ENCODE results near the gene ATP6V1A.
A peak's percentile ranks its signal among the peaks of the same experiment; 100 is the strongest.

ATP6V1A gene

DNA sequence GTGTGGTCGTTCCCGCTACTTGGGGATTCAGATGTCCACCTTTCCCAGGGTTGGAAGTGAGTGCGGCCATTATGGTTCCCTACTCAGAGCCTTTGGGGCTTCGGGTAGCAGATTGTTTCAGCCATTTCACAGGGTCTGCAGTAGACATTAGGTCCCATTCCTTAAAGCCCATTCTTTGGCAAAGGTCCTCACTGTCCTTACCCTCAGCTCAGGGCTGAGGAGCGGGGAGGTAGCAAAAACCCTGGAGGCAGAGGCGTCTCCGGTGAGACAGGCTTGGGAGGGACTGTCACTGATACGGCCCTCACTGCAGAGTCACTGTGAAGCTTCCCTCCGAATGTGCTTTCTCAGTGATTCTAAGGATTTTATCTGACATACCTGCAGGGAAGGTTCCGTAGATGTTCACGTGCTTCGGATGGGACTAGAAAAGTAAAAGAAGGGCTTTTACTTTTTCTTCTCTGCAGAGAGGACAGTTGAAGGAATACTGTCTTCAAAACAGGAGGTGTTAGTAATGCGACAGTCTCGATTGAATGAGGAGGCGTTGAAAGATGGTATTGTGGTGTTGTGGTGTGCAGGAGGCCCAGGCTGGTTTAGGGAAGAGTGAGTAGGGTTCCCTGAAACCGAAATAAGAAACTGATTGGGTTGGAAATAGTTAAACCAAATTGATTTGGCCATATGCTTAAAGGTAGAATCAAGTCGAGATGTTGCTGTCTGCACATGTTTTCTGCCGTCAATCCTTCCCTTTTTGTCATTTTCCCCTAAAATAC lies 630 bp downstream of the ATP6V1A start:
- TF ChIP-seq, protein P1, sequence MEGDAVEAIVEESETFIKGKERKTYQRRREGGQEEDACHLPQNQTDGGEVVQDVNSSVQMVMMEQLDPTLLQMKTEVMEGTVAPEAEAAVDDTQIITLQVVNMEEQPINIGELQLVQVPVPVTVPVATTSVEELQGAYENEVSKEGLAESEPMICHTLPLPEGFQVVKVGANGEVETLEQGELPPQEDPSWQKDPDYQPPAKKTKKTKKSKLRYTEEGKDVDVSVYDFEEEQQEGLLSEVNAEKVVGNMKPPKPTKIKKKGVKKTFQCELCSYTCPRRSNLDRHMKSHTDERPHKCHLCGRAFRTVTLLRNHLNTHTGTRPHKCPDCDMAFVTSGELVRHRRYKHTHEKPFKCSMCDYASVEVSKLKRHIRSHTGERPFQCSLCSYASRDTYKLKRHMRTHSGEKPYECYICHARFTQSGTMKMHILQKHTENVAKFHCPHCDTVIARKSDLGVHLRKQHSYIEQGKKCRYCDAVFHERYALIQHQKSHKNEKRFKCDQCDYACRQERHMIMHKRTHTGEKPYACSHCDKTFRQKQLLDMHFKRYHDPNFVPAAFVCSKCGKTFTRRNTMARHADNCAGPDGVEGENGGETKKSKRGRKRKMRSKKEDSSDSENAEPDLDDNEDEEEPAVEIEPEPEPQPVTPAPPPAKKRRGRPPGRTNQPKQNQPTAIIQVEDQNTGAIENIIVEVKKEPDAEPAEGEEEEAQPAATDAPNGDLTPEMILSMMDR (conservative IDR thresholded peaks at IDR 0.05; ENCODE audit: low read length): no peak
- TF ChIP-seq EZH2phosphoT487 (IDR thresholded peaks at IDR 0.05; ENCODE audit: borderline replicate concordance): no peak
- Histone ChIP-seq H3K27me3 (ENCODE audit: insufficient read depth, low read length, poor library complexity, severe bottlenecking) (no peaks in the 10 kb centered on the region), H4K20me1 (ENCODE audit: insufficient read depth, low read length, poor library complexity, severe bottlenecking) (peaks cover 26% of the 10 kb centered on the region), H3K4me1 (ENCODE audit: insufficient read depth, low read length, poor library complexity, severe bottlenecking) (peaks cover 48% of the 10 kb centered on the region), H3K9me2 (replicated peaks; ENCODE audit: low read depth, low read length) (no peaks in the 10 kb centered on the region), H3K79me2 (ENCODE audit: insufficient read depth, low read length) (peaks cover 53% of the 10 kb centered on the region), H3K9ac (ENCODE audit: low read depth, low read length, poor library complexity, severe bottlenecking) (peak overlapping the region; percentile 99), H3F3A (ENCODE audit: low read depth) (no peaks in the 10 kb centered on the region), H2AFZ (ENCODE audit: low read length) (peak overlapping the region; percentile 99), H3K36me3 (ENCODE audit: insufficient read depth, low read length) (no peaks in the 10 kb centered on the region), H3K9me3 (ENCODE audit: insufficient read depth, low read depth, low read length) (no peaks in the 10 kb centered on the region), H3K4me2 (ENCODE audit: low read depth, low read length, poor library complexity, severe bottlenecking) (peak overlapping the region; percentile 84), H3K4me3 (ENCODE audit: low read length, poor library complexity, severe bottlenecking) (peak overlapping the region; percentile 96)

DNA sequence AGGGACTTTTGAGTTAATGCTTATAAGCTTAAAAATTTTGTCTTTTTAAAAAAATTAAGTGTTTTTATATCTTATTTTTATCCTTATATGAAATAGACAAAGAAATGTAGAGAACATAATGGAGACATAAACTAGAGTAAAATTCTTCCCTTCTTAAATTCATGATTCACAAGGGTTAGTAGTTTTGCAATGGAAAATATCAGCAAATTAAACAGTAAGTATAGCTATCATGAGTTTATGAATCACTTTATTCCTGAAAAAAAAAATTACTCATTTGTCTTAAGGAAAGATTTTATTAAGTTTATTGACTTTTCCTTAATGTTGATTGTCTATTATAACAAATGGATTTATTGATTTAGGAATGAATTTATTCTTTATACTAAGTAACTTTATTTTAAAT lies 4.3 kb downstream of the ATP6V1A start:
- no peak overlapping the region for H3K4me2 ChIP-seq (ENCODE audit: low read depth, low read length, poor library complexity, severe bottlenecking)
- TF ChIP-seq, protein P1 (conservative IDR thresholded peaks at IDR 0.05; ENCODE audit: low read length): no peak
- TF ChIP-seq EZH2phosphoT487 (IDR thresholded peaks at IDR 0.05; ENCODE audit: borderline replicate concordance): no peak
- no peaks in the 10 kb centered on the region for H3F3A ChIP-seq (ENCODE audit: low read depth)
- no peak overlapping the region for H2AFZ ChIP-seq (ENCODE audit: low read length)
- no peaks in the 10 kb centered on the region for H3K9me3 ChIP-seq (ENCODE audit: insufficient read depth, low read depth, low read length)
- no peak overlapping the region for H3K9ac ChIP-seq (ENCODE audit: low read depth, low read length, poor library complexity, severe bottlenecking)
- no peaks in the 10 kb centered on the region for H3K36me3 ChIP-seq (ENCODE audit: insufficient read depth, low read length)
- H4K20me1 ChIP-seq (ENCODE audit: insufficient read depth, low read length, poor library complexity, severe bottlenecking): no peaks in the 10 kb centered on the region
- peaks cover 26% of the 10 kb centered on the region for H3K4me1 ChIP-seq (ENCODE audit: insufficient read depth, low read length, poor library complexity, severe bottlenecking)
- no peaks in the 10 kb centered on the region for H3K9me2 ChIP-seq (replicated peaks; ENCODE audit: low read depth, low read length)
- H3K79me2 ChIP-seq (ENCODE audit: insufficient read depth, low read length): peaks cover 17% of the 10 kb centered on the region
- H3K27me3 ChIP-seq (ENCODE audit: insufficient read depth, low read length, poor library complexity, severe bottlenecking): no peaks in the 10 kb centered on the region
- no peak overlapping the region for H3K4me3 ChIP-seq (ENCODE audit: low read length, poor library complexity, severe bottlenecking)

DNA sequence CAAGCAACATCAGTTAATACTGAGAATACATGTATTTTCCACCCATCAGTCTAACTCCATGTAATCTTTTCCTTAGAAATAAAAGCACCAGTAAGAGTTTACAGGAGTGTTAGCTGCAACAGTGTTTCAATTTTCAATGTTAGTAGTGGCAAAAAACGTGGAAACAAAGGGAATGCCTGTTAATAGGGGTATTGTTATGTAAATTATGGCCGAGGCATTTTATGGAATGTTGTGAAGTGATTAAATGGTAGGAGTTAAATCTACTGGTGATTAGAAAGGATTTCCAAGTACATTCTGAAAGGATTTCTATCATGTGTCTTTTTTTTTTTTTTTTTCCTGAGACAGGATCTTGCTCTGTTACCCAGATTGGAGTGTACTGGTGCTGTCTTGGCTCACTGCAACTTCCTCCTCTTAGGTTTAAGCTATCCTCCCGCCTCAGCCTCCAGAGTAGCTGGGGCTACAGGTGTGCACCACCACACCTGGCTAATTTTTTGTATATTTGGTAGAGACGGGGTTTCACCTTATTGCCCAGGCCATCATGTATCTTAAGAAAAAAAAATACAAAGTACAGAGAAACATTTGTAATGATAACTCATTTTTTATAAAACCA lies 6.6 kb downstream of the ATP6V1A start:
- no peak overlapping the region for H3K4me2 ChIP-seq (ENCODE audit: low read depth, low read length, poor library complexity, severe bottlenecking)
- H3K9ac ChIP-seq (ENCODE audit: low read depth, low read length, poor library complexity, severe bottlenecking): no peak overlapping the region
- H3K9me2 ChIP-seq (replicated peaks; ENCODE audit: low read depth, low read length): no peaks in the 10 kb centered on the region
- TF ChIP-seq, protein P1 (conservative IDR thresholded peaks at IDR 0.05; ENCODE audit: low read length): no peak
- TF ChIP-seq EZH2phosphoT487 (IDR thresholded peaks at IDR 0.05; ENCODE audit: borderline replicate concordance): no peak
- H3K79me2 ChIP-seq (ENCODE audit: insufficient read depth, low read length): peaks cover 5% of the 10 kb centered on the region; the same call in 1 of the 2 replicates
- H3K4me3 ChIP-seq (ENCODE audit: low read length, poor library complexity, severe bottlenecking): no peak overlapping the region
- H3F3A ChIP-seq (ENCODE audit: low read depth): no peaks in the 10 kb centered on the region
- H3K36me3 ChIP-seq (ENCODE audit: insufficient read depth, low read length): no peaks in the 10 kb centered on the region
- H2AFZ ChIP-seq (ENCODE audit: low read length): no peak overlapping the region
- H3K4me1 ChIP-seq (ENCODE audit: insufficient read depth, low read length, poor library complexity, severe bottlenecking): peaks cover 8% of the 10 kb centered on the region
- no peaks in the 10 kb centered on the region for H3K27me3 ChIP-seq (ENCODE audit: insufficient read depth, low read length, poor library complexity, severe bottlenecking)
- no peaks in the 10 kb centered on the region for H4K20me1 ChIP-seq (ENCODE audit: insufficient read depth, low read length, poor library complexity, severe bottlenecking)
- H3K9me3 ChIP-seq (ENCODE audit: insufficient read depth, low read depth, low read length): 0 out of 2 replicates have a peak, but pooled peaks cover 3% of the 10 kb centered on the region
